WTC11 (cell line): ENCODE results near the gene RPS13. TPM values are rescaled to one million over a fixed set of nuclear protein-coding genes. Genes with fewer than 3 reads are reported as not detected.
A peak's percentile ranks its signal among the peaks of the same experiment; 100 is the strongest.

ENCODE experiments used
- ATAC-seq: fragments of 200-7000 bp; cut with Tn5 transposase; 2 replicates; pipeline ENCODE4 v1.10.0; 2021; ENCODE audit warnings: mild to moderate bottlenecking, moderate library complexity
- CTCF ChIA-PET: fragments of 300-600 bp; sonication (Branson Sonifier 250); formaldehyde crosslinking; loops from one replicate; lab custom pipeline; 2021; ENCODE audit warnings: antibody characterized with exemption; lab: Charles Lee
- POLR2A ChIA-PET: fragments of 350-600 bp; sonication (Branson Sonifier 250); formaldehyde crosslinking; loops from one replicate; lab custom pipeline; 2021; ENCODE audit warnings: antibody characterized with exemption; lab: Charles Lee
- DNase-seq: peaks from one replicate; pipeline ENCODE4 v3.0.0; 2021; ENCODE audit warnings: low spot score
- H3K27ac Mint-ChIP-seq: 2 replicates; pipeline ENCODE4 v1.8.0; 2021; ENCODE audit warnings: mixed read lengths
- H3K27me3 Mint-ChIP-seq: 2 replicates; pipeline ENCODE4 v1.8.0; 2021; ENCODE audit warnings: low read depth, mild to moderate bottlenecking, moderate library complexity, mixed read lengths
- H3K36me3 Mint-ChIP-seq: 2 replicates; pipeline ENCODE4 v1.8.0; 2021; ENCODE audit warnings: mixed read lengths
- H3K4me1 Mint-ChIP-seq: 2 replicates; pipeline ENCODE4 v1.8.0; 2022; ENCODE audit warnings: mixed read lengths
- H3K4me3 Mint-ChIP-seq: 2 replicates; pipeline ENCODE4 v1.8.0; 2021; ENCODE audit warnings: mild to moderate bottlenecking, moderate library complexity, mixed read lengths
- H3K9me3 Mint-ChIP-seq: 2 replicates; pipeline ENCODE4 v1.8.0; 2021; ENCODE audit warnings: mixed read lengths
- CDX4 ChIP-seq: fragments of 250-450 bp; sonication (Bioruptor Pico); IDR thresholded peaks from 2 replicates; pipeline ENCODE4 v1.9.0; 2021; ENCODE audit warnings: moderate library complexity, mild to moderate bottlenecking, inconsistent platforms, borderline replicate concordance
- CREM ChIP-seq: sonication (generic); formaldehyde crosslinking; IDR thresholded peaks from 2 replicates; pipeline ENCODE4 v1.8.1; 2022; ENCODE audit warnings: mild to moderate bottlenecking, missing genetic modification reagents, moderate library complexity
- ESRRA ChIP-seq: sonication (generic); formaldehyde crosslinking; IDR thresholded peaks from 2 replicates; pipeline ENCODE4 v1.8.1; 2022; ENCODE audit warnings: mild to moderate bottlenecking, missing genetic modification reagents, borderline replicate concordance
- RORB ChIP-seq: fragments of 250-450 bp; sonication (Bioruptor Pico); IDR thresholded peaks from 2 replicates; pipeline ENCODE4 v1.9.0; 2021; ENCODE audit warnings: mild to moderate bottlenecking
- SMAD3 ChIP-seq: sonication (generic); formaldehyde crosslinking; IDR thresholded peaks from 2 replicates; pipeline ENCODE4 v1.8.0; 2022; ENCODE audit warnings: missing genetic modification reagents, mild to moderate bottlenecking, borderline replicate concordance
- STAT6 ChIP-seq: sonication (generic); formaldehyde crosslinking; conservative IDR thresholded peaks from 2 replicates; pipeline ENCODE4 v1.8.1; 2023; ENCODE audit warnings: mild to moderate bottlenecking, low read depth, missing genetic modification reagents, moderate library complexity
- ZMAT4 ChIP-seq: fragments of 250-450 bp; sonication (Bioruptor Pico); IDR thresholded peaks from 2 replicates; pipeline ENCODE4 v1.9.0; 2021; ENCODE audit warnings: mild to moderate bottlenecking
- ZNF232 ChIP-seq: sonication (generic); formaldehyde crosslinking; IDR thresholded peaks from 2 replicates; pipeline ENCODE4 v1.8.0; 2022; ENCODE audit warnings: mild to moderate bottlenecking, missing genetic modification reagents
- ZNF423 ChIP-seq: fragments of 250-450 bp; sonication (Bioruptor Pico); IDR thresholded peaks from 2 replicates; pipeline ENCODE4 v2.1.2; 2022; ENCODE audit warnings: mild to moderate bottlenecking, moderate library complexity
- ZSCAN18 ChIP-seq: fragments of 250-450 bp; sonication (Bioruptor Pico); IDR thresholded peaks from 2 replicates; pipeline ENCODE4 v2.1.2; 2022; ENCODE audit warnings: mild to moderate bottlenecking, moderate library complexity
- total RNA-seq: library from RNA; stranded (reverse); gene quantifications from 3 replicates; pipeline ENCODE4 v1.2.3, GENCODE V29; 2021
- TF ChIP-seq, protein P1 (sequence below): sonication (generic); formaldehyde crosslinking; IDR thresholded peaks from 2 replicates; pipeline ENCODE4 v1.8.1; 2023; ENCODE audit warnings: mild to moderate bottlenecking, missing genetic modification reagents
- TF ChIP-seq, protein P2 (sequence below): sonication (generic); formaldehyde crosslinking; IDR thresholded peaks from 2 replicates; pipeline ENCODE4 v1.8.0; 2022; ENCODE audit warnings: missing genetic modification reagents
- TF ChIP-seq, protein P3 (sequence below): sonication (generic); formaldehyde crosslinking; IDR thresholded peaks from 2 replicates; pipeline ENCODE4 v1.8.0; 2023; ENCODE audit warnings: mild to moderate bottlenecking, missing genetic modification reagents

Gene RPS13
- total RNA-seq, 1 experiment from 2014 or later = 1,200 TPM

DNA sequence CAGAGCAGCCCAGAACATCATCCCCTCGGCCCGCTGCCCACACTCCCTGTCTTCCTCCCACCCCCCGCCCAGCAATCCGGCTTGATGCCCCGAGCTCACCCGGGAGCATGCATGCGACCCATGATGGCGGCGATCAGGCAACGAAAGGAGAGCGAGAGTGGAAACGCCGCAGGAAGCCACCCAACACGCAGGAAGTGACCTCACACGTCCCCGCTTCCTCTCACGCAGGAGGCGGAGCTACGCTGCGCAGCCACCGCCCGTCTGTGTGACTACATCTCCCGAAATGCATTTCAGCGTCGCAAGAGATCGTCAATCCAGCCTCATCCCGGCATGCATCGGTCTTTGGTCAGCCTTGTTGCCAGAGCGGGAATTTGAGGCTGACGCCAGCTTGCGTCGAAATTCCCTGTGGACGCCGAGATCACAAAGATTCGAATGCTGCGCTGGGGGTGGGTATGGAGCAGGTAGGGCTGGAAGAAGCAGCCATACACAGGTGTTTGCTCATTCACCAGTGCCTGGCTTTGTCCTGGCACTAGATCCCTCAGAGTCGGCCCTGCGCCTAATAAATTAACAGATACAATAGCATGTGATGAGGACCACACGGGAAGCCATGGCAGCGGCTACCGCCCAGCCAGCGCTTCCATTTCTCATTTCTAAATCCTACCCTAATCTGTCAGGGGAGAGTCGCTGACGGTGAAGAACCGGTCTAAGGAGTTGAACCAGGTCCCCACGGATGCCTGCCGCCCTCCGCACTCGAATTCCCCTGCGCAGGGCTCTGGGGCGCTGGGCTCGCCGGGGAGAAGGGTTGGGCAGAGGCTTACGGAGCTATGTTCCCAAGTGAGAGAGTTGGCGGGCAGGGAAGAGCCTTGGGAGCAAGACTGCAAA, at the start of gene RPS13 (continued):
- TF ChIP-seq, protein P1, sequence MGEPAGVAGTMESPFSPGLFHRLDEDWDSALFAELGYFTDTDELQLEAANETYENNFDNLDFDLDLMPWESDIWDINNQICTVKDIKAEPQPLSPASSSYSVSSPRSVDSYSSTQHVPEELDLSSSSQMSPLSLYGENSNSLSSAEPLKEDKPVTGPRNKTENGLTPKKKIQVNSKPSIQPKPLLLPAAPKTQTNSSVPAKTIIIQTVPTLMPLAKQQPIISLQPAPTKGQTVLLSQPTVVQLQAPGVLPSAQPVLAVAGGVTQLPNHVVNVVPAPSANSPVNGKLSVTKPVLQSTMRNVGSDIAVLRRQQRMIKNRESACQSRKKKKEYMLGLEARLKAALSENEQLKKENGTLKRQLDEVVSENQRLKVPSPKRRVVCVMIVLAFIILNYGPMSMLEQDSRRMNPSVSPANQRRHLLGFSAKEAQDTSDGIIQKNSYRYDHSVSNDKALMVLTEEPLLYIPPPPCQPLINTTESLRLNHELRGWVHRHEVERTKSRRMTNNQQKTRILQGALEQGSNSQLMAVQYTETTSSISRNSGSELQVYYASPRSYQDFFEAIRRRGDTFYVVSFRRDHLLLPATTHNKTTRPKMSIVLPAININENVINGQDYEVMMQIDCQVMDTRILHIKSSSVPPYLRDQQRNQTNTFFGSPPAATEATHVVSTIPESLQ (CRISPR knock-in tag) = no peak
- TF ChIP-seq SMAD3 (no peak; the same call in 1 of the 2 replicates), CREM (CRISPR knock-in tag) (peak; percentile 94), ZMAT4 (no peak), ESRRA (no peak), STAT6 (0 out of 2 replicates have a peak, but pooled peaks have one; percentile 37), RORB (CRISPR knock-in tag) (no peak), ZNF423 (CRISPR knock-in tag) (no peak), CDX4 (CRISPR knock-in tag) (no peak)
- TF ChIP-seq, protein P2, sequence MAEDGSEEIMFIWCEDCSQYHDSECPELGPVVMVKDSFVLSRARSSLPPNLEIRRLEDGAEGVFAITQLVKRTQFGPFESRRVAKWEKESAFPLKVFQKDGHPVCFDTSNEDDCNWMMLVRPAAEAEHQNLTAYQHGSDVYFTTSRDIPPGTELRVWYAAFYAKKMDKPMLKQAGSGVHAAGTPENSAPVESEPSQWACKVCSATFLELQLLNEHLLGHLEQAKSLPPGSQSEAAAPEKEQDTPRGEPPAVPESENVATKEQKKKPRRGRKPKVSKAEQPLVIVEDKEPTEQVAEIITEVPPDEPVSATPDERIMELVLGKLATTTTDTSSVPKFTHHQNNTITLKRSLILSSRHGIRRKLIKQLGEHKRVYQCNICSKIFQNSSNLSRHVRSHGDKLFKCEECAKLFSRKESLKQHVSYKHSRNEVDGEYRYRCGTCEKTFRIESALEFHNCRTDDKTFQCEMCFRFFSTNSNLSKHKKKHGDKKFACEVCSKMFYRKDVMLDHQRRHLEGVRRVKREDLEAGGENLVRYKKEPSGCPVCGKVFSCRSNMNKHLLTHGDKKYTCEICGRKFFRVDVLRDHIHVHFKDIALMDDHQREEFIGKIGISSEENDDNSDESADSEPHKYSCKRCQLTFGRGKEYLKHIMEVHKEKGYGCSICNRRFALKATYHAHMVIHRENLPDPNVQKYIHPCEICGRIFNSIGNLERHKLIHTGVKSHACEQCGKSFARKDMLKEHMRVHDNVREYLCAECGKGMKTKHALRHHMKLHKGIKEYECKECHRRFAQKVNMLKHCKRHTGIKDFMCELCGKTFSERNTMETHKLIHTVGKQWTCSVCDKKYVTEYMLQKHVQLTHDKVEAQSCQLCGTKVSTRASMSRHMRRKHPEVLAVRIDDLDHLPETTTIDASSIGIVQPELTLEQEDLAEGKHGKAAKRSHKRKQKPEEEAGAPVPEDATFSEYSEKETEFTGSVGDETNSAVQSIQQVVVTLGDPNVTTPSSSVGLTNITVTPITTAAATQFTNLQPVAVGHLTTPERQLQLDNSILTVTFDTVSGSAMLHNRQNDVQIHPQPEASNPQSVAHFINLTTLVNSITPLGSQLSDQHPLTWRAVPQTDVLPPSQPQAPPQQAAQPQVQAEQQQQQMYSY = no peak
- TF ChIP-seq, protein P3, sequence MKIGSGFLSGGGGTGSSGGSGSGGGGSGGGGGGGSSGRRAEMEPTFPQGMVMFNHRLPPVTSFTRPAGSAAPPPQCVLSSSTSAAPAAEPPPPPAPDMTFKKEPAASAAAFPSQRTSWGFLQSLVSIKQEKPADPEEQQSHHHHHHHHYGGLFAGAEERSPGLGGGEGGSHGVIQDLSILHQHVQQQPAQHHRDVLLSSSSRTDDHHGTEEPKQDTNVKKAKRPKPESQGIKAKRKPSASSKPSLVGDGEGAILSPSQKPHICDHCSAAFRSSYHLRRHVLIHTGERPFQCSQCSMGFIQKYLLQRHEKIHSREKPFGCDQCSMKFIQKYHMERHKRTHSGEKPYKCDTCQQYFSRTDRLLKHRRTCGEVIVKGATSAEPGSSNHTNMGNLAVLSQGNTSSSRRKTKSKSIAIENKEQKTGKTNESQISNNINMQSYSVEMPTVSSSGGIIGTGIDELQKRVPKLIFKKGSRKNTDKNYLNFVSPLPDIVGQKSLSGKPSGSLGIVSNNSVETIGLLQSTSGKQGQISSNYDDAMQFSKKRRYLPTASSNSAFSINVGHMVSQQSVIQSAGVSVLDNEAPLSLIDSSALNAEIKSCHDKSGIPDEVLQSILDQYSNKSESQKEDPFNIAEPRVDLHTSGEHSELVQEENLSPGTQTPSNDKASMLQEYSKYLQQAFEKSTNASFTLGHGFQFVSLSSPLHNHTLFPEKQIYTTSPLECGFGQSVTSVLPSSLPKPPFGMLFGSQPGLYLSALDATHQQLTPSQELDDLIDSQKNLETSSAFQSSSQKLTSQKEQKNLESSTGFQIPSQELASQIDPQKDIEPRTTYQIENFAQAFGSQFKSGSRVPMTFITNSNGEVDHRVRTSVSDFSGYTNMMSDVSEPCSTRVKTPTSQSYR (CRISPR knock-in tag) = no peak

DNA sequence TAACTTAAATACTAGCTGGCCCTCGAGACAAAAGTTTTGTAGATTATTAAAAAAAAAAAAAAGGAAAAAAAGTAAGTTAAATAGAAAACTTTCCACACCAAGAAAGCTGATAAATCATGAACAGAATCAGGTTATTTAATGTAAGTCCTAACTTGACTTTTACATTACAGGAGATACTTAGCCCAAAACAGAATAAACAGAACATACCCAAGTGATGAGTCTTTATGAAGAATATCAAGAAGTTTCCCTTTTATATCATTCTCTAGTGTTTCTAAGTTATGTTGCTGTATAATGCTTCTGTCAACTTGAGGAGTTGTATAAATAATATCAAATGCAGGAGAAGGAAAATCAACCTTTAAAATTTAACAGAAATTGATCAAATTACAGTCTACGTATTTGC, 44.5 kb upstream of the RPS13 start:
- POLR2A ChIA-PET = no interaction called here
- ATAC-seq = no peak

More for the DNA sequence above, 44.5 kb upstream of the RPS13 start:
- H3K27me3 Mint-ChIP-seq = no peaks in the 10 kb centered on the region
- no peak overlapping the region for H3K27ac Mint-ChIP-seq
- TF ChIP-seq ZNF232 (CRISPR knock-in tag) (no peak), ZSCAN18 (CRISPR knock-in tag) (no peak)
- no peaks in the 10 kb centered on the region for H3K4me1 Mint-ChIP-seq
- no peak overlapping the region for H3K4me3 Mint-ChIP-seq
- CTCF ChIA-PET = interaction anchor here (0.7 kb wide), 1 partner anchor 773 kb away, joined by 3 read pairs; no protein-coding TSS in a partner anchor
- peaks cover 46% of the 10 kb centered on the region for H3K36me3 Mint-ChIP-seq
- DNase-seq = no peak
- no peaks in the 10 kb centered on the region for H3K9me3 Mint-ChIP-seq
